ENCODE data around the gene TTC23L. TPM values are rescaled to one million over a fixed set of nuclear protein-coding genes. Genes with fewer than 3 reads are reported as not detected.

TTC23L gene
- total RNA-seq, 1 experiment from 2014 or later: 0.41 TPM

GRCh38 chr5:34847552-34847951, 8.6 kb downstream of the TTC23L start:
- H3K4me1 ChIP-seq (ENCODE audit: insufficient read depth, low read length, poor library complexity, severe bottlenecking): no peaks in the 10 kb centered on the region
- no peak for DNase-seq (ENCODE audit: low spot score)
- no peak overlapping the region for H3K4me3 ChIP-seq (ENCODE audit: low read depth, low read length, poor library complexity, severe bottlenecking)
- H3K36me3 ChIP-seq (ENCODE audit: insufficient read depth, low read length, poor library complexity, severe bottlenecking): no peaks in the 10 kb centered on the region
- H3K9me3 ChIP-seq (ENCODE audit: low read depth, low read length, poor library complexity, severe bottlenecking): no peaks in the 10 kb centered on the region
- no peaks in the 10 kb centered on the region for H3K27me3 ChIP-seq (replicated peaks; ENCODE audit: insufficient read depth, low read depth, low read length, poor library complexity)
- TF ChIP-seq CTCF (conservative IDR thresholded peaks at IDR 0.05; ENCODE audit: low read depth, low read length): no peak
- TF ChIP-seq EZH2 (IDR thresholded peaks at IDR 0.05; ENCODE audit: borderline replicate concordance, low read depth, low read length, poor library complexity, severe bottlenecking): no peak
- no peak overlapping the region for H3K27ac ChIP-seq (ENCODE audit: low read depth, low read length, poor library complexity, severe bottlenecking)
- BruUV-seq (replicated peaks): no TSS peak
- ChIA-PET CTCF (no interaction called here), POLR2A (ENCODE audit: low non-redundant PET) (no interaction called here)
- intact Hi-C loops (cut with micrococcal nuclease; ENCODE audit: unreplicated experiment): no loop called here

- Histone ChIP-seq H3K9me3 (ENCODE audit: low read depth, low read length, poor library complexity, severe bottlenecking) (no peaks in the 10 kb centered on the region), H3K27ac (ENCODE audit: low read depth, low read length, poor library complexity, severe bottlenecking) (no peak overlapping the region), H3K27me3 (replicated peaks; ENCODE audit: insufficient read depth, low read depth, low read length, poor library complexity) (no peaks in the 10 kb centered on the region), H3K4me1 (ENCODE audit: insufficient read depth, low read length, poor library complexity, severe bottlenecking) (no peaks in the 10 kb centered on the region), H3K4me3 (ENCODE audit: low read depth, low read length, poor library complexity, severe bottlenecking) (no peak overlapping the region), H3K36me3 (ENCODE audit: insufficient read depth, low read length, poor library complexity, severe bottlenecking) (no peaks in the 10 kb centered on the region)
- BruUV-seq (replicated peaks): no TSS peak
- DNase-seq (ENCODE audit: low spot score): no peak
- CTCF ChIA-PET: interaction anchor here (0.5 kb wide), 1 partner anchor 18 kb away, joined by 3 read pairs; no protein-coding TSS in a partner anchor
- TF ChIP-seq EZH2 (IDR thresholded peaks at IDR 0.05; ENCODE audit: borderline replicate concordance, low read depth, low read length, poor library complexity, severe bottlenecking) (no peak), CTCF (conservative IDR thresholded peaks at IDR 0.05; ENCODE audit: low read depth, low read length) (no peak)
- POLR2A ChIA-PET (ENCODE audit: low non-redundant PET): no interaction called here
- intact Hi-C loops (cut with micrococcal nuclease; ENCODE audit: unreplicated experiment): no loop called here
These were observed 9.3 kb downstream of the TTC23L start for GRCh38 chr5:34848230-34848629.

- CTCF ChIA-PET: no interaction called here
- no TSS peak for BruUV-seq (replicated peaks)
These were observed 10.3 kb downstream of the TTC23L start for GRCh38 chr5:34849253-34849652.

More at GRCh38 chr5:34849253-34849652, 10.3 kb downstream of the TTC23L start:
- Histone ChIP-seq H3K4me1 (ENCODE audit: insufficient read depth, low read length, poor library complexity, severe bottlenecking) (peaks cover 4% of the 10 kb centered on the region), H3K36me3 (ENCODE audit: insufficient read depth, low read length, poor library complexity, severe bottlenecking) (no peaks in the 10 kb centered on the region), H3K27me3 (replicated peaks; ENCODE audit: insufficient read depth, low read depth, low read length, poor library complexity) (no peaks in the 10 kb centered on the region), H3K27ac (ENCODE audit: low read depth, low read length, poor library complexity, severe bottlenecking) (no peak overlapping the region), H3K4me3 (ENCODE audit: low read depth, low read length, poor library complexity, severe bottlenecking) (no peak overlapping the region), H3K9me3 (ENCODE audit: low read depth, low read length, poor library complexity, severe bottlenecking) (no peaks in the 10 kb centered on the region)
- TF ChIP-seq EZH2 (IDR thresholded peaks at IDR 0.05; ENCODE audit: borderline replicate concordance, low read depth, low read length, poor library complexity, severe bottlenecking) (no peak), CTCF (conservative IDR thresholded peaks at IDR 0.05; ENCODE audit: low read depth, low read length) (no peak)
- intact Hi-C loops (cut with micrococcal nuclease; ENCODE audit: unreplicated experiment): no loop called here
- POLR2A ChIA-PET (ENCODE audit: low non-redundant PET): no interaction called here
- no peak for DNase-seq (ENCODE audit: low spot score)
